Measurements from ENCODE around the gene HOXA9.

The HOXA9 gene

DNA sequence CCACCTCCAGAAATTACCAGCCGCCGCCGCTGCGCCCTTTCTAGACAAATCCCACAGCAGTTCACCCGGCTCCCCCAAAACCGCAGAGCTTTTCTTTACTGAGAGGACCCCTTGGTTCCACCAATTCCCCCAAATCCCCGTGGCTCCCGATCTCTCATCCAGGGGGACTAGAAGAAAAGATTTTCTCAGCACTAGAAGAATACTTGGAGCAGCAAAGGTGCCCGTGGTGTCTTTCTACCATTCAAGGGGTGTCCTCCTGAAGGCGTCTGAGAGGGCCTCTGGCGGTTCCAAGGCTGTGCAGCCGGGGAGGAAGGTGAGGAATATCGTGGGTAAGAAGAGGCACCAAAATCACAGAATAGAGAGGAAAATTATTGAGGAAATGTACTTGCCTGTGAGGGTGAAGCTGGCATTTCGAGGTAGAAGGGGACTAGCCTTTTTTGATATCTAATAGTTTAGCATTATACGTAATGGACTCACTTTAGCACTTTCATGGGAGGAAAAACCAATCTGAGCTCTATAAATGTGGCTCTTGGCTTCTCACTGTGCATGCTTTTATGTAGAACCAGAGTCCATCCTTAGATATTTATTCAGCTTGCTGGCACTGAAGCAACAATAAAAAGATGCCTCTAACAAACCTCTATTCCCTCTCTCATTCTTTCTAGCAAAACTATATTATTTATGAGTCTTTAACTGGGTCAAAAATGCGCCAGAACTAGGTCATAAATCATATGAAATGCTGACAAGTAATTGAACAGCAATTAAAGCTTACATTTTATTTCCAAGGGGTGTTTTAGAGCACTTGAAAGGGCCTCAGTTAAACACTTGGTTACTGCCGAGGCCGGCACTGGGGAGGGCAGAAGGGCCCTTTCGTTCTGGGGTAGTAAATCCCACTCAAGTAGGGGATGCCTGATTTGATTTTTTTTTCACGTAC is 49.0 kb downstream of the HOXA9 start:
- H3K4me3 ChIP-seq (replicated peaks; ENCODE audit: low read depth, low read length): no peak overlapping the region
- no peak for DNase-seq (ENCODE audit: extremely low read depth, low read depth)
- TF ChIP-seq, protein P1, sequence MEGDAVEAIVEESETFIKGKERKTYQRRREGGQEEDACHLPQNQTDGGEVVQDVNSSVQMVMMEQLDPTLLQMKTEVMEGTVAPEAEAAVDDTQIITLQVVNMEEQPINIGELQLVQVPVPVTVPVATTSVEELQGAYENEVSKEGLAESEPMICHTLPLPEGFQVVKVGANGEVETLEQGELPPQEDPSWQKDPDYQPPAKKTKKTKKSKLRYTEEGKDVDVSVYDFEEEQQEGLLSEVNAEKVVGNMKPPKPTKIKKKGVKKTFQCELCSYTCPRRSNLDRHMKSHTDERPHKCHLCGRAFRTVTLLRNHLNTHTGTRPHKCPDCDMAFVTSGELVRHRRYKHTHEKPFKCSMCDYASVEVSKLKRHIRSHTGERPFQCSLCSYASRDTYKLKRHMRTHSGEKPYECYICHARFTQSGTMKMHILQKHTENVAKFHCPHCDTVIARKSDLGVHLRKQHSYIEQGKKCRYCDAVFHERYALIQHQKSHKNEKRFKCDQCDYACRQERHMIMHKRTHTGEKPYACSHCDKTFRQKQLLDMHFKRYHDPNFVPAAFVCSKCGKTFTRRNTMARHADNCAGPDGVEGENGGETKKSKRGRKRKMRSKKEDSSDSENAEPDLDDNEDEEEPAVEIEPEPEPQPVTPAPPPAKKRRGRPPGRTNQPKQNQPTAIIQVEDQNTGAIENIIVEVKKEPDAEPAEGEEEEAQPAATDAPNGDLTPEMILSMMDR (IDR thresholded peaks at IDR 0.05; ENCODE audit: low read depth, low read length, missing control alignments): no peak

DNA sequence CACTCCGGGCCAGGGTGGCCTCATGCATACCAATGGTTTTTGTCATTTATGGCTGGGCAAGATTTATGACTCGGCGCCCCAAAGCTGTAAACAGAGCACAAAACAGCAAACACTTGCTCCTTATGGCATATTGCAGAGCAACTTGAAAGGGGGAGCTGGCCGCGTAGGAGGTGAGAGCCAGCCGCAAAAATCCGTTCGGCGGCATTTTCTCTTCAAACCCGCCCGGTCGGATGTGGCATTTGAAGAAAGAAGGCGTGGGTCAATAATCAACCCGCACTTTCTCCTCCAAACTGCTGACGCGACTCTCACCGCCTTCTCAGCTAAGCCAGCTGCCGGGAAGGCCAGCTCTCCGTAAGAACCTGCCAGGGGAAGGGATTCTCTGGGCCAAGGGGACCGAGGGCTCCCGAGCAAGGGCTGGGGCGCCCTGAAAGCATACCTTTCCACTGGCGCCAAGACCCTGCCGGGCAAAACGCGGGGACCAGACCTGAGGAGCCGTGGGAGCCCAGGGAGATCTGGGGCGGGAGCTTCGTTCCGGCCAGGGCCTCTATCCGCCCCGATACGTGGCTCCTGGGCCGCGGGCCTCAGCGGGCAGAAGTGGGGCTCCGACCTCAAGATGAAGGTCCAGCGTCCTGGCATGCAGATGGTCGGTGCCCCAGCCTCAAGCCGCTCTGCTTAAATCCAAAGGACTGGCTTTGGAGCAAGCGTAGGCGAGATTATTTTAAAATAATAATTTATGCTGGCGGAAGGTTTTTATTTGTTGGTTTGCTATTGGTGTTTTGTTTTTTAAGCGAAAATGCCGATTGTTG is 49.9 kb downstream of the HOXA9 start:
- no peak for DNase-seq (ENCODE audit: extremely low read depth, low read depth)
- TF ChIP-seq, protein P1 (IDR thresholded peaks at IDR 0.05; ENCODE audit: low read depth, low read length, missing control alignments): no peak

DNA sequence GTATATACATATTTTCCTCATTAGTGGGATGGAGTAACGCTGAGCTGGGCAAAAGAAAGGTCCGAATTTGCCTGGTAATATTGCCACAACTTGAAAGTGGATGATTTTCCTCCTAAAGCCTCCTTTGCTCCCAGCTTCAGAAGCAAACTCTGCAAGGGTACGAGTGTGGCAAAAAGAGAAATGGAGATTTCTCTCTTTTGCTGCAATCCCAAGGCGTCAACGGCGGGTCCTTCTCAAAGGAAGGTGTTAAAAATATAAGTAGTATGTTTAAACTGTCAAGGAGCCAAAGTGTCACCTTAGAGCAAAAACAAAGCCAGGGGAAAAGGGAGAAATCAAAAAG is 50.5 kb downstream of the HOXA9 start:
- TF ChIP-seq, protein P1 (IDR thresholded peaks at IDR 0.05; ENCODE audit: low read depth, low read length, missing control alignments): no peak
- no peak overlapping the region for H3K4me3 ChIP-seq (replicated peaks; ENCODE audit: low read depth, low read length)
- no peak for DNase-seq (ENCODE audit: extremely low read depth, low read depth)

More for the DNA sequence above, 49.9 kb downstream of the HOXA9 start:
- H3K4me3 ChIP-seq (replicated peaks; ENCODE audit: low read depth, low read length): no peak overlapping the region

DNA sequence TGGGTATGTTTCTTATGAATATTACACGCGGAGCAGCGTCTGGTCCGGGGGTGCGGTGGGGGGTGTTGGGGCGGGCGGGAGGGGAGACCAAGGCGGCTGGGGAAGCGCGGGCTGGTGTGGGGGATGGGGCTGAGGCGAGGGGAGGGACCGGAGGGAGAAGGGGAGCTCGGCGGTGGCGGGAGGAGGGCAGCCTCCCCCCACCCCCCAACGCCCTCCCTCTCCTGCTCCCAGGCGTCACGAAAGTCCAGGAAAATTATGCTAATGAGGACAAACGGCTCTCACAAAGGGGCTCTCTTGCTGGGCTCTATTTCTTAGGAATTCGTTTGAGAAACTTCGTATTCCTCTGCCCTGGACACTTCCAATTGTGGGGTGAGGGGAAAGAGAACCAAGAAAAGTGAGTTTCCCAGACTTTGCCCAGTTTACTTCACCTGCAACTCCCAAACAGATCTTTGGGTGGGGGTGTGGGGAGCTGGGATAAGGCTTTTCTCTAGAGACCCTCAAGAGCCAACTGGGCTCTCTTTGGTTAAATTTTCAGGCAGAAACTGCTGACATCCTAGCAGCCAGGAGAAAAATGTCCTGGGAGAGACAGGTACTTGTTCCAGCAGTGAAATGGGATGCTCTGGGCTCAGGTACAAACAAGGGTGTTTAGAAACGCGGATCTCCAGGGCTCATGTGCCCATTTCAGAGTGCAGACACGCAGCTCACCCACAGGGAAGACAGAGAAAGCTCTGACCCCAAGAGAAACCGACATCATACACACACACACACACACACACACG is 51.2 kb downstream of the HOXA9 start:
- TF ChIP-seq, protein P1 (IDR thresholded peaks at IDR 0.05; ENCODE audit: low read depth, low read length, missing control alignments): no peak
- DNase-seq (ENCODE audit: extremely low read depth, low read depth): no peak
- H3K4me3 ChIP-seq (replicated peaks; ENCODE audit: low read depth, low read length): no peak overlapping the region

DNA sequence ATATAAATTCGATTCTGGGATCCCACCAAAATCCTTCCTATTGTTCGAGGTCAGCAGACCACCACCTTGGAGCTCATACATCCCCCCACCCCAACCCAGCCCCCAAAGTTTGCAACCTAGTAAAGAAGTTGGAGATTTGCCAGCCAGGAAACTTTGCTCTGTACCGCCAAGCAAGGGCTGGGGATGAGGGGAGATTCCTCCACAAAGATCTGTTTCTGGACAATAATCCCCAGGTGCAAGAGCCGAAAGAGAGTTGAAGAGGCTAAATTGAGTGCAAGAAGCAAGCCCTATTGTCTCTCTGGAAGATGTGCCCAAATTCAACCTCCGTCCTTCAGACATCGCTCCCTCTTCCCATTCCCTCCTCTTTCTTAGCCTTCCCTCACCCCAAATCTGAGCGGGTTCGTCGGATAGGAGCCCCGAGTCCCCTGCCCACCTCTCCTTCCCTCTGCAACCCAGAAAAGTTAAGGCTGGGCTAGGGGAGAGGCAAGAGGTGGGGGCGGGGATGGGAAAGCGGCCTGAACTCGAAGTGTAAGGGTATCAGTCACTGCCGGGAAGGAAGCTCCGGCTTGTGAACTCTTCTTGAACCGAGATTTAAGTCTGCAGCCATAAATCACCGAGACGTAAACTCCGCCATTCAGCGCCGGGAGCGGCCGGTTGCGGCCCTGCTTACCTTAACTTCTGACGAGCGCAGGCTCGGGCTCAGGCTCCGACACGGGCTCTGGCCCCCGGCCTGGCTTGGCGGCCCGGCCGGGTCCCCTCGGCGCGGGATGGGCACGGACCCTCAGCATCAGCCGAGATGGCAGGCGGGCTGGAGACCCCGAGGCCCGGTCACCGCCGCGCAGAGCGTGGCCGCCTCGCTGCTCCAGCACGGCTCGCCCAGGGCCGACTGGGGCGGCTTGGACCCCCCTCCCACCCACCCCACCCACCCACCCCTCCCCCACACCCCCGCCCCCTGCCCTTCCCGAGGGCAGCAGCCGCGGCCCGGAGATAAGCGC is 52.1 kb downstream of the HOXA9 start:
- H3K4me3 ChIP-seq (replicated peaks; ENCODE audit: low read depth, low read length): no peak overlapping the region
- TF ChIP-seq, protein P1 (IDR thresholded peaks at IDR 0.05; ENCODE audit: low read depth, low read length, missing control alignments): no peak
- no peak for DNase-seq (ENCODE audit: extremely low read depth, low read depth)

Measured in HFF-Myc (cell line).